HG03442 (cell line): ENCODE data around the gene SYAP1.
"Not testable (repeated sequence)": the region's sequence is repeated elsewhere in the genome, so short reads cannot be mapped to it uniquely, and the experiment has no call there.

Source experiments
- ATAC-seq: cut with Tn5 transposase; IDR thresholded peaks from one replicate; pipeline ENCODE4 v1.9.1; 2021; ENCODE audit warnings: mild to moderate bottlenecking, moderate library complexity; ENCODE audit not compliant: unreplicated experiment

SYAP1 gene, protein sequence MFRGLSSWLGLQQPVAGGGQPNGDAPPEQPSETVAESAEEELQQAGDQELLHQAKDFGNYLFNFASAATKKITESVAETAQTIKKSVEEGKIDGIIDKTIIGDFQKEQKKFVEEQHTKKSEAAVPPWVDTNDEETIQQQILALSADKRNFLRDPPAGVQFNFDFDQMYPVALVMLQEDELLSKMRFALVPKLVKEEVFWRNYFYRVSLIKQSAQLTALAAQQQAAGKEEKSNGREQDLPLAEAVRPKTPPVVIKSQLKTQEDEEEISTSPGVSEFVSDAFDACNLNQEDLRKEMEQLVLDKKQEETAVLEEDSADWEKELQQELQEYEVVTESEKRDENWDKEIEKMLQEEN

DNA sequence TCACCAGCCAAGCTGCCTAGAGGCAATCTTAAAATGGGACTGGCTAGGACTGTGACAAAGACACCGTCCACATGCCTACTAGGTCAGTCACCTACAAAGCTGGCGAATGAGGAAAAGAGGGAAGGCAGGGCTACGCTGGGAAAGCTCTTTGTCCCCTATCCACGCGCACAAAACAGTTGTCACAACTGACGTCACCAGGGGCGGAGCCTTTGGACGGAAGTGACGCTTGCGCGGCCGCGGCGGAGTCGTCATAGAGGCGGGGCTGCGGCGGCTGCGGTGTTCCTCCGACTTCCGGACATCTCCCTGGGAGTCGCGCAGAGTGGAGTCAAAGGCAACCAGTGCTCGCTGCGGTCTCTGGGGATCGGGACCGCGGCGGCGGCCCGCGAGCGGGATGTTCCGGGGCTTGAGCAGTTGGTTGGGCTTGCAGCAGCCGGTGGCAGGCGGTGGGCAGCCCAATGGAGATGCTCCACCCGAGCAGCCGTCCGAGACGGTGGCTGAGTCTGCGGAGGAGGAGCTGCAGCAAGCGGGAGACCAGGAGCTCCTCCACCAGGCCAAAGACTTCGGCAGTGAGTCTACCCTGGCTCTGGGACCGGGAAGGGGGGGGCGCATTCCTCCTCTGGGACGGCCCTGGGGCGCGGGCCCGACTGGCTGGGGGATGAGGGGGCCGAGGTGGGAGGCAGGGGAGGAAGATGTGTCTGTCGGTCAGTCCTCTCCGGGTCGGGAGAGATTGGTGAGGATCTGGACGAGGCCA is at the start of gene SYAP1:
Gene SYAP1, plus strand, starts transcription at position 279 of the 751 bp plus-strand sequence. Its CDS starts 113 bp downstream, at position 392.
- peak; percentile 97 for ATAC-seq

DNA sequence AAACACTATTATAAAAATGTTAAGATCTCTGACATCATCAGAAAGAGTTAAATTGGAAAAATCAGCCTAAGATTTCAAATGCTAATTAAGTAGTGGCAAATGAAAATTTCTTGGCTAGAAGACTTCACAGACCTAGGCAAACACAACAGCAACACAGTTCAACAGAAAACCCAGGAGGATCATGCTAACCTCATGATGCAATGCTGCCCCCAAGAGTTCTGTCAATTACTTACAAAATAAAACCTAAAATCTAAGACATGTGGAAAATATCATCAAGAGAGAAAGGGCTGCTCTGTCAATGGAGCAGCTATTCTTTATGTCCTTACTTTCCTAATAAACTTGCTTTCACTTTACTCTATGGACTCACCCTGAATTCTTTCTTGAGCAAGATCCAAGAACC is 48.4 kb upstream of the SYAP1 start:
- ATAC-seq, result no peak

DNA sequence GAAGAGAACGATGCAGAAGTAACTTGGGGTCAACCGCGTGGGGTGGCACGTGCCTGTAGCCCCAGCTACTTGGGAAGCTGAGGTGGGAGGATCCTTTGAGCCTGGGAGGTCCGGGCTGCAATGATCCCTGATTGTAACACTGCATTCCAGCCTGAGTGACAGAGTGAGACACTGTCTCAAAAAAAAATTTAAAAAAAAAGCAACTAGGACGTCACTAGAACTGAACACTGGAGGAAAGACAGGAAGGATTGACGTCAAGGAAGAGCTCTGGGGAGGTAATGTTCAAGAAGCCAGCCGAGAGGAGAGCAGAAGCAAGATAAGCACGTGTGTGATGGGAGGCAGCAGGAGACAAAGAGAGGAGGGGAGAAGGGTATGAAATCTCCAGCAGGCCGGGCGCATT is 40.7 kb upstream of the SYAP1 start:
- no peak for ATAC-seq

DNA sequence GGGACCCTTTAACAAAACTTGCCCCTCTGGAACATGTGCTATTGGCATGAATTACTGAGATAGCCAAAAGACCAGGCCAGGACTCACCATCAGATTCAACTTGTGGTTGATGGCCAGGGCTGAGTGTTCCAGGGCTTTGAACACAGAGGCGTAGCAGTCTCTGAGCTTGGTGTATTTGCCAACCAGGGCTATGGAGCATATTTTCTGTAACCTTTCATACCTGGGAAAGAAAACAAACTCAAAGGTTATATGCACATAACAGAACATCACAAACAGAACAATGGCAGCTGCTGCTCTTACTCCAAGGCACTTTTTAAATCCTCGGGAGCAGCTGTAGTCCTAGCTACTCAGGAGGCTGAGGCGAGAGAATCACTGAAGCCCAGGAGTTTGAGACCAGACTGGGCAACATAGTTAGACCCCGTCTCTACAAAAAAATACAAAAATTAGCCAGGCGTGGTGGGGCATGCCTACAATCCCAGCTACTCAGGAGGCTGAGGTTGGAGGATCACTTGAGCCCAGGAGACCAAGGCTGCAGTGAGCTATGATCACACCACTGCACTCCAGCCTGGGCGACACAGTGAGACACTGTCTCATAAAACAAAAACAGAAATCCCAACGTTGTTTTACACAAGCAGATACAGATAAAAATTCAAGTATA is 36.3 kb upstream of the SYAP1 start:
- ATAC-seq, result no peak

DNA sequence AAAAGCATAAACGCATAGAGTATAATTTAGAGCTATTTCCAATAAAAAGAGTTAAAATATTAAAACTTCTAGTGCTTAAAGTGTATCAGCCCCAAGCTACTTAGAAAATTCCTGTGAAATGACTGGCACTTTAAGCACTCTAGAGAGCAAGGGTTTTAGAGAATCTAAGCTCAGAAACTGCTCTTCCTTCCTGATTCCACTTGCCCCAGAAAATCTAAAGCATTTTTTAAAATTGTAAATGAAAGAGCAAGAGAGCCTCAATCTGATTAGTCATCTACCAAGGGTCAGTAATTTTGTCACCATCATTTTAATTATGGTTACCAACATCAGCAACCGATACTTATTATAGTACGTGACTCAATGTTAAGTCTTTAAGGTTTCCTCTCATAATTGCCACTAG is 31.9 kb upstream of the SYAP1 start:
- ATAC-seq, result no peak

DNA sequence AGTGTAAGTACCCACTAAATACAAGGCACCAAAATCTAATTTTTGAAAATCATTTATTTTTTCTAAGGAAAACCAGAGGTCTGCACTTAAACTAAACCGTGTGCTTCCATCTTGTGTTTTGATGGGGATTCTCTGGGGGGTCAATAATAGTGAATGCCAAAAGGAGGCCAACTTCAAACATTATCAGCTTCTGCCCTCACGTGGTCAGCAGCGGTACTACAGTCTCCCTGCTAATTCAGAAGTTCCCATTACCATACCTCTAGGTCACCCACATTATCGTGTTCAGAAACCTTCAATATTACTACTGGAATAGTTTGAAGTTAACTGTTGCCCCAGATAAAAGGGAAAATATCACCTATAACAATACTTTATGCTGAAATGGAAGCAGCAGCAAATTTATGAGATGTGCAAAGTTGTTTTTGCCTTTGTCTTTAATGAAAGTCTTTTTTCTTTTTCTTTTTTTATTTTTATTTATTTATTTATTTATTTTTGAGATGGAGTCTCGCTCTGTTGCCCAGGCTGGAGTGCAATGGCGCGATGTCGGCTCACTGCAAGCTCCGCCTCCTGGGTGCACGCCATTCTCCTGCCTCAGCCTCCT is 24.2 kb upstream of the SYAP1 start:
- ATAC-seq, result no peak

DNA sequence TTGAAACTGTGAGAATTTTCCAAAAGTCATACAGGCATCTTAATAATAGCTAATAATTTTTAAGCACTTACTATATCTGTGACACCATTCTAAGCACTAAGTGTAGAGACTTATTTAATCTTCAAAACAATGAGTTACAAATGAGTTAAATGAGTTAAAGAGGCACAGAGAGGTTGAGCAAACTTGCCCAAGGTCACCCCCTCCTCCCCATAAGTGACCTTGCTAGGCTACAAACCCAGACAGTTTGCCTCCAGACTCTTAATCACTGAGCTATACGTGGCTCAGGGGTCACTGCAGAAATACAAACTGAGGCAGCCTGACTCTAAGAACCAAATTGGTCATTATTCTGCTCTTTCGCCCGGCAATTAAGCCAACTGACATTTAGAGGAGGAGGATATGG is 22.5 kb upstream of the SYAP1 start:
- no peak for ATAC-seq

DNA sequence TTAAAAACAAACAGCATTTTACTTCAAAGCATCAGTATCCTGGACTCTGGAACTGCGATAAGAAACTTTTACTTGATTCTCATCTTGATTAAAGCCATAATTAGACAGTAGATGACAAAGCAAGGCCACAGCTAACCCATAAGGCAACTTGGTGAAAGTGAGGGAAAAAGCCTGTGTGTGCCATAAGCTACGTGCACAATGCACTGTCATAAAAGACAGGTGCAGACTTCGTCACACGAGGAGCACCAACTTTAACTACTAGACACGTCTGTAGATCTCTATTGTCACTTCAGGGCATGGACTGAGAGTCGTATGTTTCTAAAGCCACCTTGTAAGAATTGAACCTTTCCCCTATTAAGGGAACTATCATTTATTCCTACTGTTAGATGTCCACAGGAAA is 20.0 kb upstream of the SYAP1 start:
- no peak for ATAC-seq

DNA sequence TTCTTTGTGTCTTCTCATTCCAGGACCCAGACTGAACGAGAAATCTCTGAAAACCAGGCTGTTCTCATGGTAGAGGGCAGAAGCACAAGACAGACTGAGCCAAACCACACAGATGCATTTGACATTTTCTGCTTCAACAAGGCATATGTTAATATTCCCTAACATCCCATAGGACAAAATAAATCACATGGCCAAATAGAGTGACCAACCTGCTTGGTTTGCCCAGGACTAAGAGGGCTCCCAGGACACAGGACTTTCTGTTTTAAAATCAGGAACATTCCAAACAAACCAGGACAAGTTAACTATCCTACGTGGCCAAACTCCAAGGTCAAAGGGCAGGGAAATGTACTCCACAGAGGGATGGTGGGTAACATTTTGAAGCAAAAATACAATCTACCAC is 18.7 kb upstream of the SYAP1 start:
- no peak for ATAC-seq

DNA sequence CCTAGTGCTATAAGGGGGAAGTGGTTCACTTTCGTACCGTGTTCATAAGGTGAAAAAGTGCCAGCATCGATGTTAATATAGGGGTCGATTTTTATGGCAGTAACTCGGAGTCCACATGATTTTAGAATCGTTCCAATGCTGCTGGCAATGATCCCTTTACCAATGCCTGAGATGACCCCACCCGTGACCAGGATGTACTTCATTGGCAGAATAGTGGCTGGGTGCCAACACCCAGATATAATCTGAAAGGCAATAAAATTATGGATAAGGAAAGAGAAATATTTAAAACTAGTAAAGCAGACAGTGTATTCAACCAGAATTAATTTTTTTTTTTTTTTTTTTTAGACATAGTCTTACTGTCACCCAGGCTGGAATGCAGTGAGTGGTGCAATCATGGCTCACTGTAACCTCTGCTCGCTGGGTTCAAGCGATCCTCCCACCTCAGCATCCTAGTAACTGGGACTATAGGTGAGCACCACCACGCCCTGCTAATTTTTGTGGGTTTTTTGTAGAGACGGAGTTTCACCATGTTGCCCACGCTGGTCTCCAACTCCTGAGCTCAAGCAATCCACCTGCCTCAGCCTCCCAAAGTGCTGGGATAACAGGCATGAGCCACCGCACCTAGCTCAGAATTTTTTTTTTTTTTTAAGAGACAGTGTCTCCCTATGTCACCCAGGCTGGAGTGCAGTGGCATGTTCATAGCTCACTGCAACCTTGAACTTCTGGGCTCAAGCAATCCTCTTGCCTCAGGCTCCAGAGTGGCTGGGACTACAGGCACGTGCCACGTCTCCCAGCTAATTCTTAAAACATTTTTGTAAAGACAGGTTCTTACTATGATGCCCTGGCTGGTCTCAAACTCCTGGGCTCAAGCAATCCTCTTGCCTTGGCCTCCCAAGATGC is 16.5 kb upstream of the SYAP1 start:
- ATAC-seq, result no peak

DNA sequence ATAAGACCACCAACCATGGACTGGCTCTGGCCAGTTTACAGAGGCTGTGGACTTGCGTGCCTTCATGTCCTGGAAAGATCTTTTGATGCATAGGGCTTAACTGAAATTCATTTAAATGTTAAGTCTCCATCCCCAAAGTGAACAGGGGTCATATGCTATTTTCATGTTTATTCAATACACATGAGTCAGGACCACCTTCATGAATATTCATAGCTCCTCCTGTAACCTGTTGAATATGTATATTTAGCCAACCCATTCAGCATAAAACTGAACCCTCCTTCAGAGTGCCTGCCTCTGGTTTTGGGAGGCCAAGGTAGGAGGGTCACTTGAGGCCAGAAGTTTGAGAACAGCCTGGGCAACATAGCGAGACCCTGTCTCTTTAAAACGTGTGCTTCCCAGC is 14.0 kb upstream of the SYAP1 start:
- no peak for ATAC-seq

DNA sequence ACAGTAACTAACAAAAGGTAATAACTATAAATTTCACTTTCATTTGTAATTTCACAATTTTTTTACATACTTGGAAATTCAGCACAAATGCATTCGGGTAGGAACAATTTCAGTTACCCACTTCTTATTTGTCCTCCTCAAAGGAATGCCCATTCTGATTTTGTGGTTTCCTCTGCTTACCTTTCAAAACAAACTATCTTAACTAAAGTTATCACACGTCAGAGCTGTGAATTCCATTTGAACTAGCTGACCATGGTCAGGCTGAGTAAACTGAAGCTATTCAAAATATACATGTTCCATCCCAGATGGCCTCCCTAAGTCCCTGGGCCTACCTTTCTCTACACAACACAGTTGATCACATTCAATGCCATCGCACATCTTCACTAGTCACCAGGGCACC is 11.4 kb upstream of the SYAP1 start:
- ATAC-seq, result no peak

DNA sequence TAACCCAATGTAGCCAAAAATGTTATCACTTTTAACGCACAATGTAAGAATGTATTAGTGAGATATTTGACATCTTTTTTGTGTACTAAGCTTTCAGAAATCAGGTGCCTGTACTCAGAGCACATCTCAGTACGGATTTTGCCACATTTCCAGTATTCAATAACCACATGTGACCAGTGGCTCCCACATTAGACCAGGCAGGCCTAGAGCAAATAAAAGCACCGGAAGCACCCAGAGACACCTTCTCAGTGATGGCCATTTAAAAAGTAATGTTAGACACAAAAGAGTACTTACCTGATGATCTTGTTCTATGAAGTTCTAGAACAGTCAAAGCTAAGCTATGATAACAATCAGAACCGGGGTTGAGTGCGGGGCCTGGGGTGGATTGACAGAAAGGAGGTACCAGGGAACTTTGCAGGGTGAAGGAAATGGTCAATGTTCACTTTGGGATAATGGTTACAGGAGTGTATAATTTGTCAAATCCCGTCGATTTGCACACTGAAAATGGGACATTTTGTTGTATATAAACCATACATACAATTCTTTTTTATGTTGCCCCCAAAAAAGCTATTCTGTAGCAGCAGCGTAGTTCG is 8.1 kb upstream of the SYAP1 start:
- peak; percentile 33 for ATAC-seq

DNA sequence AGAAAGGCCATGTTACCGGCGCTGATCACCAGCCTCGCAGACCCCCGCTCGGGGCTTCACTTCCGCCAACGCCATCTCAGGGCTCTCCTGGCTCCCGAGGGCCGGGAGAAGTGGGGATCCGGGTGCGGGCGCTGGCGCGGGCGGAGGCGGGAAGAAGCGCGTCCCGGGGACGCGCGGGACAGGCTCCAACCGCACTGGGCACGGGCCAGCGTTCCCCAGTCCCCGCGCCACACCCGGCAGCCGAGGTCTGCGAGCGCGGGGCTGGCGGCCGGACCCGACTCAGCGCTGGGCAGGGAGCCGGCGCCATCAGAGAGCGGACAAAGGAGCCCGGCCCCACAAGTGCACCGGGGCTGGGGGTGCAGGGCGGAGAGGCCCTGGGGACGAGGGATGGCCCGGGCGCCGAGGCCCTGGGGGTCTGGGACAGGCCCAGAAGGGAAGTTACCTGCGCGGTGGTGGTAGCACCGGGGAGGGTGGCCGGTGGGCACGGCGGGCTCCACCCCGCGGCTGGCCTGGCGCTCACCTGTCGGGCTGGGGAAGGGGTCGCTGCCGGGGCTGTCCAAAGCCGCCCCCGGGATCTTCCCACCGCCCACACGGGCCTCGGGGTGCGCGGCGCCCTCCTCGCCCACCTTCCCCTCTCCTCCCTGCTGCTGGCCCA is 7.4 kb upstream of the SYAP1 start:
- peak; percentile 27 for ATAC-seq

DNA sequence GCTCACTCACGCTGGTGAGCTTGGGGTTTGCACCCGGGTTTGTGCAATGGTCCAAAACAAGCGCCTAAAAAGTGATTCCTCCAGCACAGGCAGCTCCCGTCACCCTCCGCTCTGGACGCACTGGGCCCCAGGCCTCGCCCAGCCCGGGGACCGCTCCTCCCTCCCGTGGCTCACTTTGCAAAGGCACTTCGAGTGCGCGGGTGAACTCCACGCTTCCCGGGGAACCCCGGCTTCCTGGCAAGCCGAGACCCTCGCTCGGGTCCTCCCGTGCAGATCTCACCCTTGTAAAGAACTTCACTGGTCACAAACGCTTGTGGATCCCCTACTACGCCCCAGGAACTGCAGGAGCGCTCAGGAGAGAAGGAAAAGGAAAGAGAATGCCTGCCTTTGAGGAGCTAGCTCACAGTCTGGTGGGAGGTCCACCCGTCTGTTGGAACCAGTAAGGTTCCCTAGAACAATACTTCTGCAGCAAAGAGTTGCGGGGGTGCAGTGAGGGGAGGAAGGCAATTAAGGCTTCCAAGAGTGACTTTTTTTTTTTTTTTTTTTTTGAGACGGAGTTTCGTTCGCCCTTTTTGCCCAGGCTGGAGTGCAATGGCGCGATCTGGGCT is 6.8 kb upstream of the SYAP1 start, which contains the start of gene CTPS2:
Gene CTPS2, minus strand, starts transcription at position 122 of the 608 bp plus-strand sequence. CDS start 9,767 bp downstream, outside the sequence.
- ATAC-seq, result peak; percentile 88

DNA sequence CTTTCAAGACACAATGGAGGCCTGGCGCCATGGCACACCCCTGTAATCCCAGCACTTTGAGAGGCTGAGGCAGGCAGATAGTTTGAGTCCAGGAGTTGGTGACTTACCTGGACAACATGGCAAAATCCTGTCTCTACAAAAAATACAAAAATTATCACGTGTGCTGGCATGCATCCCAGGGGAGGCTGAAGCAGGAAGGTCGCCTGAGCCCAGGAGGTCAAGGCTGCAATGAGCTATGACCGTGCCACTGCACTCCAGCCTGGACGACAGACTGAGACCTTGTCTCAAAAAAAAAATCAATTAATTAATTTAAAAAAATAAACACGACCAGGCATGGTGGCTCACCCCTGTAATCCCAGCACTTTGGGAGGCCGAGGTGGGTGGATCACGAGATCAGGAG is 4.9 kb upstream of the SYAP1 start:
- no peak for ATAC-seq

DNA sequence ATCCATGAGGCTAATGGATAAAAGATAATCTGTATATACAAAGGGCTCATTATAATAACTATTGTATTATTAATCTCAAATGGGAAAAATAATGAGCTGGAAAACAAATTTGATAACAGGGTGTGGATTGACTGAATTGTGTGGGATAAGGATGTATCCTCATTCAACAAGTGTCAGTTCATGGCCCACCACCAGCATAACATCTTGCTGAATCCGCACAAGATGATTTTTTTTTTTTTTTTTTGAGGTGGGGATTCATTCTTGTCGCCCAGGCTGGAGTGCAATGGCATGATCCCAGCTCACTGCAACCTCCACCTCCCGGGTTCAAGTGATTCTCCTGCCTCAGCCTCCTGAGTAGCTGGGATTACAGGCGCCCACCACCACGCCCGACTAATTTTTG is 3.8 kb upstream of the SYAP1 start:
- ATAC-seq, result not testable (repeated sequence)

DNA sequence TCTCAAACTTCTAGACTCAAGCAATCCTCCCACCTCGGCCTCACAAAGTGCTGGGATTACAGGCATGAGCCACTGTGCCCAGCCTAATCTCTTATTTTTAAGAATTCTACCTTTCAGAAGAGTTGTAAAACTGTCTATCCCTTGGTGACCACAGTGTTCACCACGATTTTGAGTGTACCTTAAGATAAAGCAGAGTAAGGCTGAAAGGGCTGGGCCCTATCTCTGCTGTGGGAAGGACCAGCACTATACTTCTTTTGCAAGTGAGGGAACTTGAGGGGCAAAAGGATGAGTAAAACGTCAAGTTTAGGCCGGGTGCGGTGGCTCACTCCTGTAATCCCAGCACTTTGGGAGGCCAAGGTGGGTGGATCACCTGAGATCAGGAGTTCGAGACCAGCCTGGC is 3.0 kb upstream of the SYAP1 start:
- ATAC-seq, result not testable (repeated sequence)

DNA sequence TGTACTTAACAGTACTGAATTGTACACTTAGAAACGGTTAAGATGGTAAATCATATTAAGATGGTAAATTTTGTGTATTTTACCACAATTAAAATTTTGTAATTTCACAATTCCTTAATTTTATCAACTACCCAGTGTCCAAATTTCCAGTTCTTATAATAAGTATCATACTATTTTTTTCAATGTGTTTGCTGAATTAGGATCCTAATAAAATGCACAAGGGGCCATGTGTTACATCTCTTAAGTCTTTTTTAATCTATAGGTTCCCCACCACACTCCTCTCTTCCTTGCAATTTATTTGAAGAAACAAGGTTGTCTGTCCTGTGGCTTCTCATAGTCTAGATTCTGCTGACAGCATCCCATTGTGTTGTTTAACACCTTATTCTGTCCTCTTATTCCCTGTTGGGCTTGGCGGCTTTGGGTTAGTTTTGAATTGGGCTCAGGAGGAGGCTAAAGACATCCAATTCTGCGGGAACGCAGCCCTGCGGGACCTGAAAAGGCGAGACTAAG is 533 bp upstream of the SYAP1 start:
- ATAC-seq, result peak; percentile 25
